NCI-H2029 (cell line): ENCODE results near the gene RASGRF2.
A peak's percentile ranks its signal among the peaks of the same experiment; 100 is the strongest.

Experiments used
- DNase-seq: peaks from one replicate; lab custom pipeline; 2025; lab: John Stamatoyannopoulos, UW

Gene RASGRF2

GRCh38 chr5:80955082-80955590, 5.0 kb upstream of the RASGRF2 start:
- no peak for DNase-seq

GRCh38 chr5:80956272-80956671, 3.9 kb upstream of the RASGRF2 start:
- DNase-seq, result no peak

DNA sequence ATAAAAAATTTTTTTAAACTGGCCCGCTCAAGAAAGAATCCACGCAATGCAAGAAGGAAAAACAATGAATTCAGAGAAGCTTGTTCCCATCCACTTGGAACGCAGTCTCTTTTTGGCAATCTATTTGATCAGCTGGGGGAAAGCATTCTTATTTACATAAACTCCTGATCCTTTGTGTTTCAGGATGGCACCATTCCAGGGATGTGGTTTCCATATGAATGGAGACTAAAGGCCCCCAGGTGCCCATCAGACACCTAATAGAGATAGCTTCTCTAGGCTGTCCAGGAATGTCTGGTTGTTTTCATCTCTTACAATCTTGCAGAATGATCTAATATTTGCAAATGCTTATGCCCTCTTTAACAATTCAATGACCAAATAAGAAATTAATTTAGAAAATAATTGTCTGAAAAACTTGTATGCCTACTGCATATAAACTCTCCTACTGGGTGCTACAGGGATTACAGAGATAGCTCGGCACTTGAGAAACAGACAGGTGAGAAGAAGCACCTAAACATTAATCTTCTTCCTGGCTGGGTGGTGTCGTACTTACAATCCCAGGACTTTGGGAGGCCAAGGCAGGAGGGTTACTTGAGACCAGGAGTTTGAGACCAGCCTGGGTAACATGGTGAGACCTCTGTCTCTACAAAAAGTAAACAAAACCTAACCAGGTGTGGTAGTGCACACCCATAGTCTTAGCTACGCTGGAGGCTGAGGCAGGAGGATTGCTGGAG, 3.0 kb upstream of the RASGRF2 start:
- peak; percentile 96 for DNase-seq

GRCh38 chr5:80958616-80959015, 1.5 kb upstream of the RASGRF2 start:
- no peak for DNase-seq

- no peak for DNase-seq
Observed at GRCh38 chr5:80959138-80959537, 1.0 kb upstream of the RASGRF2 start.

- no peak for DNase-seq
Observed at GRCh38 chr5:80960531-80961375, 590 bp downstream of the RASGRF2 start.

GRCh38 chr5:80961376-80962281, 1.5 kb downstream of the RASGRF2 start:
- DNase-seq, result no peak

GRCh38 chr5:80962630-80963520, 2.7 kb downstream of the RASGRF2 start:
- DNase-seq, result no peak

DNA sequence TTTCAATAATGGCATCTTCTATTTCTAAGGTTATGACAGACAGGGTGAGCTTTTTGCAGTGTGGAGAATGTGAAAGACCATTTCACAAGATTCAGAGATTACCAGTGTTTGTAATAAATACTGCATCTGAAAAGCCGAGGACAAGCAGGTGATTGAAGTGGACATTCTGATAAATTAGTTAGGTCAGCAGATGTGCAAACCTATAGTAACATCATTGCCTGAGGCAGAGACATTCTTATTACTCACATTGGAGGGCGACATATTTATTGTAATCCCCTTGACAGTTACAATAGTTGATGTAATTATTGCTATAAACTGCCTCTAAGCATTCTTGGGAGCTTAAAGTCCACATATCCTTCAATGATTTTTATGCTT, 3.3 kb downstream of the RASGRF2 start:
- DNase-seq, result no peak

DNA sequence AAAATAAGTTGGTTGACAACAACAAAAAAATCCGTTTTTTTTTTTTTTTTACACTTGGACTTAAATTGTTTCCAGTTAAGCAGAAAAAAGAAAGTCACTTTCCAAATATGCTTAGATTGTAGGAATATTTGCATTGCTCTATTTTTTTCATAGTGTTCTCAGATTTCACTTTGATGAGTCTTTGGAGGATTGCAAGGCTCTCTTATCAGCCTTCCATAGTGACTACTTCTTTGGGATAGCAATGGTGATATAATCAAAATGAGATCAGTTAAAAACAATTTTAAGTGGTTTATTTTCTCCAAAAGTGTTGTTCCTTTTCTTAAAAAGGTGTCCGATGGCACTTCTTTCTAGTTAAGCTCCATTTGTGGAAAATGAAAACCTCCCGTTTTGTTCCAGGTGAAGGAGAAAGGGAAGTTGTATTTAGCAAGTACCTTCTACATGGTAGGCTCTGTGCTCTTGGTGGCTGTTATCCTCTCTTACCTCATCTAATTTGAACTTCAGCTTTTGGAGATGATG, 3.9 kb downstream of the RASGRF2 start:
- DNase-seq, result no peak

- no peak for DNase-seq
Observed at GRCh38 chr5:80964491-80964890, 4.3 kb downstream of the RASGRF2 start.

- no peak for DNase-seq
Observed at GRCh38 chr5:80964919-80965318, 4.8 kb downstream of the RASGRF2 start.

- peak; percentile 80 for DNase-seq
Observed at GRCh38 chr5:80967500-80968181, 7.5 kb downstream of the RASGRF2 start.

- no peak for DNase-seq
Observed at GRCh38 chr5:80973027-80973426, 12.9 kb downstream of the RASGRF2 start.

GRCh38 chr5:80975065-80975464, 14.9 kb downstream of the RASGRF2 start:
- DNase-seq, result no peak

GRCh38 chr5:80976985-80977384, 16.8 kb downstream of the RASGRF2 start:
- no peak for DNase-seq

DNA sequence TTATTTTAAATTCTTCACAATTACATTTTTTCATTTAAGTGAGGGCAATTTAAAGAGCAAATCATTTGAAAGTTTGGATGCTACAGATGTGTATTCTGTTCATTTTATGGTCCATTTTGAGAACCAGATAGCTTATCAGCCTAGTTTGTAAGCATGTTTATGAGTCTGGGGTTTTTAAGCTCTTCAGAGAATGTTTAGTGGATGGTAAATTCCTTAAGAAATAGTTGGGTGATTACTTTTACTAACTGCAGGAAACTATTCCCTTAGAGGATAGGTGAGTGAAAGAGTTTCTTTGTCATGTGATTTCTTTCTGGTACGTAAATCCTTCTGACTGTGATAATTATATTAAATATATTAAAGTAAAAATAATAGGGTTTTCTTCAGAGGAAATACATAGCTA, 17.6 kb downstream of the RASGRF2 start:
- DNase-seq, result no peak

GRCh38 chr5:80978772-80979317, 18.7 kb downstream of the RASGRF2 start:
- no peak for DNase-seq

- DNase-seq, result no peak
Observed at GRCh38 chr5:80982093-80982492, 21.9 kb downstream of the RASGRF2 start.
